Measurements from ENCODE around the gene OXA1L.

- TF ChIP-seq CTCF (IDR thresholded peaks at IDR 0.05 in 2 of 3, conservative IDR thresholded peaks at IDR 0.05 in 1 of 3; ENCODE audit: borderline replicate concordance in 1 of 3, insufficient read depth in 1 of 3, low read depth in 2 of 3, low read length in 2 of 3) (no peak), REST (IDR thresholded peaks at IDR 0.05; ENCODE audit: low read depth) (no peak), FOSL1 (IDR thresholded peaks at IDR 0.05; ENCODE audit: low read depth) (no peak), EZH2 (IDR thresholded peaks at IDR 0.05) (no peak)
Measured at GRCh38 chr14:22819151-22819988, 52.9 kb downstream of the OXA1L start.
